ENCODE measurements around the gene S100A10.

Gene S100A10

DNA sequence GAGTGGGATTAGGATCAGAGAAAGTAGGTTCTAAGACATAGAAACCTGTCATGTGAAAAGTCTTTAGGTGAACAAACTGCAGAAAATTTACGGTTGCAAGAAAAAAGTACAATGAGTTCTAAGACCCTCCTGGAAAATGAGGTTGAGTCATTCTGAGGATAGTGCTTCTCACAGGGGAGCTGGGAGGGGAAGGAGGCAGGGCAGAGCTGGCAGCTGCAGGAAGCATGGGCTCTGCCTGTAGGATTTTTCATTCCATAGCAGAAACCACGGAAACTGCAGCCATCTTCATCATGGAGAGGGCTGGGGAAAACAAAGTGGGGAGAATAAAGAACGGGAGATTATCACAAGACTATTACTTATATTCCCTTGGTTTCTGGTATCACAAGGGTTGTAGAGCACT is 58.5 kb downstream of the S100A10 start:
- Histone ChIP-seq H3K27ac (ENCODE audit: low read depth, low read length, severe bottlenecking) (peak overlapping the region; percentile 44), H3K36me3 (ENCODE audit: control insufficient read depth, insufficient read depth, low read length) (no peaks in the 10 kb centered on the region), H3K9me3 (ENCODE audit: control insufficient read depth, low read length) (no peaks in the 10 kb centered on the region), H3K4me3 (ENCODE audit: extremely low read depth, insufficient read depth, low read length, poor library complexity, severe bottlenecking) (no peak overlapping the region), H3K4me1 (ENCODE audit: control insufficient read depth, insufficient read depth, low read length, poor library complexity, severe bottlenecking) (peaks cover 11% of the 10 kb centered on the region)
- 38 to 44% methylated on average over 1 to 2 of the region's 3 CpGs for WGBS, 2 experiments (ENCODE audit: insufficient coverage in 2 of 2)

GRCh38 chr1:151934048-151934493 is 59.6 kb downstream of the S100A10 start:
- whole genome bisulfite sequencing, 2 experiments (ENCODE audit: insufficient coverage in 2 of 2) = 24 to 35% methylated on average over 2 of the region's 3 CpGs
- Histone ChIP-seq H3K36me3 (ENCODE audit: control insufficient read depth, insufficient read depth, low read length) (no peaks in the 10 kb centered on the region), H3K4me3 (ENCODE audit: extremely low read depth, insufficient read depth, low read length, poor library complexity, severe bottlenecking) (no peak overlapping the region), H3K27ac (ENCODE audit: low read depth, low read length, severe bottlenecking) (no peak overlapping the region), H3K4me1 (ENCODE audit: control insufficient read depth, insufficient read depth, low read length, poor library complexity, severe bottlenecking) (peaks cover 11% of the 10 kb centered on the region), H3K9me3 (ENCODE audit: control insufficient read depth, low read length) (no peaks in the 10 kb centered on the region)
